ENCODE measurements around the gene MAP4K4.

MAP4K4 gene

DNA sequence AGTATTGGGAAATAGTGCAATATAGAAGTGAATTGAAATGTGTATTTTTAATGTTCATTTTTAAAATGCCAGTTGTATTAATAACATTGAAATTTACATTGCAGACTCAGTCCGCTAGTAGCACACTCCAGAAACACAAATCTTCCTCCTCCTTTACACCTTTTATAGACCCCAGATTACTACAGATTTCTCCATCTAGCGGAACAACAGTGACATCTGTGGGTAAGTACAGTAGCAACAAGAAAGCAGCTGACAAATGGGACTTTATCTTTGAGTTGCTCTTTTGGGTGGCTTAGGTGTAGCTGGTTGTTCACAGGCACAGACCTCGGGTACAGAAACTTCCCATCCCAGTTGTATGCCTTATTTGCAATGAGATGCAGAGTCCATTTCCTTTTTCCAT, 176.0 kb downstream of the MAP4K4 start:
- Histone ChIP-seq H3K9me3 (replicated peaks; ENCODE audit: insufficient read depth, low read length) (no peaks in the 10 kb centered on the region), H3K4me1 (ENCODE audit: low read length) (no peaks in the 10 kb centered on the region), H3K27me3 (replicated peaks; ENCODE audit: insufficient read depth, low read length) (no peaks in the 10 kb centered on the region), H3F3A (ENCODE audit: insufficient read depth, low read length) (no peaks in the 10 kb centered on the region), H3K79me2 (ENCODE audit: low read length) (no peaks in the 10 kb centered on the region), H3K27ac (ENCODE audit: low read length) (no peak overlapping the region), H3K4me2 (ENCODE audit: low read depth, low read length) (no peak overlapping the region), H2AFZ (ENCODE audit: low read length) (no peak overlapping the region), H4K20me1 (ENCODE audit: insufficient read depth, low read length) (no peaks in the 10 kb centered on the region), H3K9ac (ENCODE audit: low read length) (no peak overlapping the region), H3K36me3 (replicated peaks; ENCODE audit: insufficient read depth, low read length) (no peaks in the 10 kb centered on the region), H3K4me3 (ENCODE audit: low read length) (no peak overlapping the region), H3K9me2 (replicated peaks; ENCODE audit: insufficient read depth, low read length) (no peaks in the 10 kb centered on the region)
- TF ChIP-seq EZH2phosphoT487 (IDR thresholded peaks at IDR 0.05; ENCODE audit: low read length) (no peak), EZH2 (optimal IDR thresholded peaks at IDR 0.05; ENCODE audit: low read depth, low read length) (no peak)
- TF ChIP-seq, protein P1, sequence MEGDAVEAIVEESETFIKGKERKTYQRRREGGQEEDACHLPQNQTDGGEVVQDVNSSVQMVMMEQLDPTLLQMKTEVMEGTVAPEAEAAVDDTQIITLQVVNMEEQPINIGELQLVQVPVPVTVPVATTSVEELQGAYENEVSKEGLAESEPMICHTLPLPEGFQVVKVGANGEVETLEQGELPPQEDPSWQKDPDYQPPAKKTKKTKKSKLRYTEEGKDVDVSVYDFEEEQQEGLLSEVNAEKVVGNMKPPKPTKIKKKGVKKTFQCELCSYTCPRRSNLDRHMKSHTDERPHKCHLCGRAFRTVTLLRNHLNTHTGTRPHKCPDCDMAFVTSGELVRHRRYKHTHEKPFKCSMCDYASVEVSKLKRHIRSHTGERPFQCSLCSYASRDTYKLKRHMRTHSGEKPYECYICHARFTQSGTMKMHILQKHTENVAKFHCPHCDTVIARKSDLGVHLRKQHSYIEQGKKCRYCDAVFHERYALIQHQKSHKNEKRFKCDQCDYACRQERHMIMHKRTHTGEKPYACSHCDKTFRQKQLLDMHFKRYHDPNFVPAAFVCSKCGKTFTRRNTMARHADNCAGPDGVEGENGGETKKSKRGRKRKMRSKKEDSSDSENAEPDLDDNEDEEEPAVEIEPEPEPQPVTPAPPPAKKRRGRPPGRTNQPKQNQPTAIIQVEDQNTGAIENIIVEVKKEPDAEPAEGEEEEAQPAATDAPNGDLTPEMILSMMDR (IDR thresholded peaks at IDR 0.05; ENCODE audit: low read length): no peak
- DNase-seq: no peak

DNA sequence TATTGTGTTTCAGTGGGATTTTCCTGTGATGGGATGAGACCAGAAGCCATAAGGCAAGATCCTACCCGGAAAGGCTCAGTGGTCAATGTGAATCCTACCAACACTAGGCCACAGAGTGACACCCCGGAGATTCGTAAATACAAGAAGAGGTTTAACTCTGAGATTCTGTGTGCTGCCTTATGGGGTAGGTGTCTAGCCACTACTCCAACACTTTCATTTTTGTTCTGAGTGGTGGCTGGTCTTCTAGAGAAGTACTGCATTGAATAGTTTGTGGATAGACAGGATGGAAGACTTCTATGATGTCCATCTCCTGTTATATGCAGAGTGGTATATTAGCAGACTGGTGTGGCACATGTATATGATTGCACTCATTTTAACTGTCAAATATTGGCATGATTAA, 176.6 kb downstream of the MAP4K4 start:
- no peaks in the 10 kb centered on the region for H3K79me2 ChIP-seq (ENCODE audit: low read length)
- no peak overlapping the region for H3K4me3 ChIP-seq (ENCODE audit: low read length)
- no peaks in the 10 kb centered on the region for H3F3A ChIP-seq (ENCODE audit: insufficient read depth, low read length)
- H3K9ac ChIP-seq (ENCODE audit: low read length): no peak overlapping the region
- no peaks in the 10 kb centered on the region for H3K27me3 ChIP-seq (replicated peaks; ENCODE audit: insufficient read depth, low read length)
- H3K36me3 ChIP-seq (replicated peaks; ENCODE audit: insufficient read depth, low read length): no peaks in the 10 kb centered on the region
- H2AFZ ChIP-seq (ENCODE audit: low read length): no peak overlapping the region
- H3K9me2 ChIP-seq (replicated peaks; ENCODE audit: insufficient read depth, low read length): no peaks in the 10 kb centered on the region
- no peaks in the 10 kb centered on the region for H3K9me3 ChIP-seq (replicated peaks; ENCODE audit: insufficient read depth, low read length)
- no peak overlapping the region for H3K27ac ChIP-seq (ENCODE audit: low read length)
- TF ChIP-seq EZH2phosphoT487 (IDR thresholded peaks at IDR 0.05; ENCODE audit: low read length) (no peak), EZH2 (optimal IDR thresholded peaks at IDR 0.05; ENCODE audit: low read depth, low read length) (no peak)
- TF ChIP-seq, protein P1 (IDR thresholded peaks at IDR 0.05; ENCODE audit: low read length): no peak
- no peak overlapping the region for H3K4me2 ChIP-seq (ENCODE audit: low read depth, low read length)
- DNase-seq: no peak
- no peaks in the 10 kb centered on the region for H4K20me1 ChIP-seq (ENCODE audit: insufficient read depth, low read length)
- H3K4me1 ChIP-seq (ENCODE audit: low read length): no peaks in the 10 kb centered on the region

DNA sequence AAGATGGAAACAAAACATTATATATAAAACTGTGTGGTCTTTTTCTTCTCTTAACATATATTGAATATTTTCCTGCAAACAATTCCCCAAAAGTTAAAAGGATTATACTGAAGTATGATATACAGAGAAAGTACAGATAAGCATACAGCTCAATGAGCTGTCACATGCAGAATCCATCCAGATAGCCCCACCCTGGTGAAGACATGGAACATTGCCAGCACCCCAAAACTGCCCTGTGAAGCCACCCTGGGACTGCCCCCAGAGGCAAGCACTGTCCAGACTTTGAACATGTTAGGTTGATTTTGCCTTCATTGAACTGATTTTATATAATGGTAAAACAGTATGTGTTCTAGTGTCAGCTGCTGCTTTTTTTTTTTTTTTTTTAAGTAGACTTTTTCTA, 182.0 kb downstream of the MAP4K4 start:
- DNase-seq: no peak
- TF ChIP-seq EZH2phosphoT487 (IDR thresholded peaks at IDR 0.05; ENCODE audit: low read length) (no peak), EZH2 (optimal IDR thresholded peaks at IDR 0.05; ENCODE audit: low read depth, low read length) (no peak)
- TF ChIP-seq, protein P1 (IDR thresholded peaks at IDR 0.05; ENCODE audit: low read length): no peak
- Histone ChIP-seq H3K4me1 (ENCODE audit: low read length) (no peaks in the 10 kb centered on the region), H3K36me3 (replicated peaks; ENCODE audit: insufficient read depth, low read length) (no peaks in the 10 kb centered on the region), H4K20me1 (ENCODE audit: insufficient read depth, low read length) (no peaks in the 10 kb centered on the region), H3K4me2 (ENCODE audit: low read depth, low read length) (no peak overlapping the region), H3K79me2 (ENCODE audit: low read length) (no peaks in the 10 kb centered on the region), H3K27me3 (replicated peaks; ENCODE audit: insufficient read depth, low read length) (no peaks in the 10 kb centered on the region), H3F3A (ENCODE audit: insufficient read depth, low read length) (no peaks in the 10 kb centered on the region), H3K9me2 (replicated peaks; ENCODE audit: insufficient read depth, low read length) (no peaks in the 10 kb centered on the region), H3K9me3 (replicated peaks; ENCODE audit: insufficient read depth, low read length) (no peaks in the 10 kb centered on the region), H3K9ac (ENCODE audit: low read length) (no peak overlapping the region), H3K4me3 (ENCODE audit: low read length) (no peak overlapping the region), H3K27ac (ENCODE audit: low read length) (no peak overlapping the region), H2AFZ (ENCODE audit: low read length) (no peak overlapping the region)
